Measurements from ENCODE around the gene FAM217B.

- TF ChIP-seq CTCF (IDR thresholded peaks at IDR 0.05 in 8 of 11, conservative IDR thresholded peaks at IDR 0.05 in 3 of 11) (no peak), POLR2AphosphoS5 (IDR thresholded peaks at IDR 0.05) (no peak), POLR2A (IDR thresholded peaks at IDR 0.05) (no peak)
Observed at GRCh38 chr20:59954718-59955117, 14.5 kb downstream of the FAM217B start.
